ENCODE results near the gene PLXNA2.

DNA sequence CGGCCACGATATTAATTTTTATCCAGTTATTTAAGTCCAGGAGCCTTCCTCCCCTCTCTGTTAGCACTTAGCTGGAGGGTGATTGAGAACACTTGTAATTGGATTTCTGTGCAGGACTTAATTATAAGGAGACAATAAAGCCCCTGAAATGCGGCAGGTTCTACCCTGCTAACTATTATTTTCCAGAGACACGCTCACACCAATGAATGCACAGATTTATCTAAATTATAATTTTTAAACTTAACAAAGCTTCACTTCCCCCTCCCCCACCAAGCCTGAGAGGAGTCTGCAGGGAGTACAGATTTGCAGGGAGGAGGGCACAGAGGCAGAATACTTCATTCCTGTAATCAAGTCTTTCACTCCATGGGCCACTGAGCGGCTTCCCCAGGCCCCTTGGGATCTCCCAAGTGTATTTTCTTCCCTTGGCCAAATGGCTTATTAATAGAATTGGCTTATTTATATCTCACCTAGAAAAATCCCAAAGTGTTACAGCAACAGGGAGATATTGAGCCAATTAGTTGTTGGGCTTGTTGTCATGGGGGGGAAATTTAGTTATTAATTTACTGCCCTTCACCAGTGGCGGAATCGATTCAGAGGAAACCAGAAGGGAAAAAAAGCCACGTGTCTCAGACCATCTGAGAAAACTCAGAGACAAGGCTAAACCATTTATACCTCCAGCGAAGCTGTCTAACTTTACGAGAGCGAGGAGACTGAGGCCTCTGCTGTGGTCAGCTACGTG is 234.3 kb downstream of the PLXNA2 start:
- TF ChIP-seq, protein P1, sequence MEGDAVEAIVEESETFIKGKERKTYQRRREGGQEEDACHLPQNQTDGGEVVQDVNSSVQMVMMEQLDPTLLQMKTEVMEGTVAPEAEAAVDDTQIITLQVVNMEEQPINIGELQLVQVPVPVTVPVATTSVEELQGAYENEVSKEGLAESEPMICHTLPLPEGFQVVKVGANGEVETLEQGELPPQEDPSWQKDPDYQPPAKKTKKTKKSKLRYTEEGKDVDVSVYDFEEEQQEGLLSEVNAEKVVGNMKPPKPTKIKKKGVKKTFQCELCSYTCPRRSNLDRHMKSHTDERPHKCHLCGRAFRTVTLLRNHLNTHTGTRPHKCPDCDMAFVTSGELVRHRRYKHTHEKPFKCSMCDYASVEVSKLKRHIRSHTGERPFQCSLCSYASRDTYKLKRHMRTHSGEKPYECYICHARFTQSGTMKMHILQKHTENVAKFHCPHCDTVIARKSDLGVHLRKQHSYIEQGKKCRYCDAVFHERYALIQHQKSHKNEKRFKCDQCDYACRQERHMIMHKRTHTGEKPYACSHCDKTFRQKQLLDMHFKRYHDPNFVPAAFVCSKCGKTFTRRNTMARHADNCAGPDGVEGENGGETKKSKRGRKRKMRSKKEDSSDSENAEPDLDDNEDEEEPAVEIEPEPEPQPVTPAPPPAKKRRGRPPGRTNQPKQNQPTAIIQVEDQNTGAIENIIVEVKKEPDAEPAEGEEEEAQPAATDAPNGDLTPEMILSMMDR (IDR thresholded peaks at IDR 0.05): no peak
- TF ChIP-seq POLR2A (IDR thresholded peaks at IDR 0.05) (no peak), EP300 (IDR thresholded peaks at IDR 0.05) (no peak)
